ENCODE data around the gene VAV3.

DNA sequence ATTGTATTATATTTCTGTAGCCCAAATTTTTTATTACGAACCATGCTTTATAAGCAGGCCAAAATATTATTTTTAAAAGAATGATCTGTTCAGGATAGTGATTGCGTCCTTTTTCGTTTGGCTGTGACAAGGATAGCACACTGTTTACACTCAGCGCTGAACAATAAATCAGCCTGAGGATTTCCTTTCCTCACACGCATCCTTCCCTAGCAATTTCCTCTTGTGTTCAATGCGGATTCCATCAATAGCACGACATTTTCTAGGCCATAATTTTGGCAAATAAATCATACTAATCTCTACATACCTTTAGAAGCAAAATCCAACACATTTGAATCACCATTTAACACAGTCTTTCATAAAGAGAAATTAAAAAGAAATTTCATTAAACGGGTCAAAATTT, 1.6 kb upstream of the VAV3 start:
- TF ChIP-seq, protein P1, sequence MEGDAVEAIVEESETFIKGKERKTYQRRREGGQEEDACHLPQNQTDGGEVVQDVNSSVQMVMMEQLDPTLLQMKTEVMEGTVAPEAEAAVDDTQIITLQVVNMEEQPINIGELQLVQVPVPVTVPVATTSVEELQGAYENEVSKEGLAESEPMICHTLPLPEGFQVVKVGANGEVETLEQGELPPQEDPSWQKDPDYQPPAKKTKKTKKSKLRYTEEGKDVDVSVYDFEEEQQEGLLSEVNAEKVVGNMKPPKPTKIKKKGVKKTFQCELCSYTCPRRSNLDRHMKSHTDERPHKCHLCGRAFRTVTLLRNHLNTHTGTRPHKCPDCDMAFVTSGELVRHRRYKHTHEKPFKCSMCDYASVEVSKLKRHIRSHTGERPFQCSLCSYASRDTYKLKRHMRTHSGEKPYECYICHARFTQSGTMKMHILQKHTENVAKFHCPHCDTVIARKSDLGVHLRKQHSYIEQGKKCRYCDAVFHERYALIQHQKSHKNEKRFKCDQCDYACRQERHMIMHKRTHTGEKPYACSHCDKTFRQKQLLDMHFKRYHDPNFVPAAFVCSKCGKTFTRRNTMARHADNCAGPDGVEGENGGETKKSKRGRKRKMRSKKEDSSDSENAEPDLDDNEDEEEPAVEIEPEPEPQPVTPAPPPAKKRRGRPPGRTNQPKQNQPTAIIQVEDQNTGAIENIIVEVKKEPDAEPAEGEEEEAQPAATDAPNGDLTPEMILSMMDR (IDR thresholded peaks at IDR 0.05): no peak
- no peak for TF ChIP-seq POLR2A (IDR thresholded peaks at IDR 0.05)
